ENCODE results near the gene RASAL2. TPM values are rescaled to one million over a fixed set of nuclear protein-coding genes. Genes with fewer than 3 reads are reported as not detected.
A peak's percentile ranks its signal among the peaks of the same experiment; 100 is the strongest.

RASAL2 gene
- total and polyA plus RNA-seq, 2 of the 4 experiments (the other 2 are of a cell fraction): 13.1 to 20.6 TPM

GRCh38 chr1:178500936-178501554 is 407.1 kb downstream of the RASAL2 start:
- peak overlapping the region; percentile 38 for H2AK9ac ChIP-seq (replicated peaks; ENCODE audit: low read depth, low read length, poor library complexity)
- 93% methylated on average over 3 of the region's 10 CpGs; no CpG with 5 or more reads in 1 of the 2 experiments for WGBS, 2 experiments (ENCODE audit: extremely low coverage in 2 of 2, insufficient read length in 1 of 2)
- H3K4me1 ChIP-seq (ENCODE audit: control insufficient read depth, insufficient read depth, low read length): no peaks in the 10 kb centered on the region
- H4K91ac ChIP-seq (ENCODE audit: insufficient read depth, low read depth, low read length): no peak overlapping the region
- peak overlapping the region; percentile 64 for H2AFZ ChIP-seq (replicated peaks; ENCODE audit: low read length, poor library complexity)
- H2BK120ac ChIP-seq (ENCODE audit: low read depth, low read length): no peak overlapping the region
- no peaks in the 10 kb centered on the region for H3K36me3 ChIP-seq (ENCODE audit: control insufficient read depth, insufficient read depth, low read length)
- TF ChIP-seq NFE2L2 (IDR thresholded peaks at IDR 0.05; ENCODE audit: low read depth, low read length): no peak
- TF ChIP-seq SMC3 (IDR thresholded peaks at IDR 0.05; ENCODE audit: low read depth, low read length): no peak
- no peak for TF ChIP-seq RAD21 (IDR thresholded peaks at IDR 0.05; ENCODE audit: low read length)
- no peak for TF ChIP-seq POLR2A (IDR thresholded peaks at IDR 0.05; ENCODE audit: low read depth, low read length)
- TF ChIP-seq BHLHE40 (IDR thresholded peaks at IDR 0.05; ENCODE audit: low read depth, low read length): no peak
- peak overlapping the region; percentile 7; the same call in 1 of the 2 replicates for H2AK5ac ChIP-seq (ENCODE audit: low read depth, low read length)
- H3K27me3 ChIP-seq (ENCODE audit: control insufficient read depth, insufficient read depth, low read length): peaks cover 5% of the 10 kb centered on the region; the same call in 1 of the 2 replicates
- BruUV-seq (replicated peaks): no TSS peak
- no peak; the same call in 1 of the 2 replicates for ATAC-seq (ENCODE audit: low read depth)
- H3K9me3 ChIP-seq (ENCODE audit: control insufficient read depth, insufficient read depth, low read length): no peaks in the 10 kb centered on the region
- ChIA-PET POLR2A (ENCODE audit: unreplicated experiment) (interaction anchor here (0.5 kb wide), 1 partner anchor 188 kb away, joined by 3 read pairs; no protein-coding TSS in a partner anchor), CTCF (interaction anchor here (0.7 to 1.9 kb wide), 14 partner anchors 9 to 421 kb away, joined by 3 to 14 read pairs (median 4); partner anchors contain the start of gene TEX35)
- H4K8ac ChIP-seq (ENCODE audit: low read depth in 2 of 2, low read length in 2 of 2): no peak overlapping the region
- no peak overlapping the region for H3K4me3 ChIP-seq (ENCODE audit: insufficient read depth, low read depth, low read length)
- H3K18ac ChIP-seq (ENCODE audit: low read depth, low read length): no peak overlapping the region
- no peak for DNase-seq
- H3K14ac ChIP-seq (replicated peaks; ENCODE audit: low read depth, low read length): no peak overlapping the region
- H3K27ac ChIP-seq (ENCODE audit: insufficient read depth, low read length): no peak overlapping the region
- no peak overlapping the region for H2BK15ac ChIP-seq (ENCODE audit: low read depth, low read length)
- peaks cover 4% of the 10 kb centered on the region; the same call in 1 of the 2 replicates for H3K9me1 ChIP-seq (ENCODE audit: insufficient read depth, low read length)
- H2BK20ac ChIP-seq (ENCODE audit: low read depth, low read length): no peak overlapping the region
- H2BK5ac ChIP-seq (ENCODE audit: low read depth, low read length, poor library complexity, severe bottlenecking): no peak overlapping the region
- in situ Hi-C loops (cut with MboI; ENCODE audit: low sequenced_read_pairs) (loop anchor here (10.0 kb wide), 1 partner anchor 196 kb away; no protein-coding TSS in a partner anchor), dilution Hi-C loops (cut with HindIII; ENCODE audit: low sequenced_read_pairs, unreplicated experiment) (no loop called here), intact Hi-C loops (cut with micrococcal nuclease) (loop anchor here (5.0 to 10.0 kb wide), 2 partner anchors 189 to 476 kb away; no protein-coding TSS in a partner anchor)
- H4K5ac ChIP-seq (ENCODE audit: low read depth, low read length): no peak overlapping the region
- no peak overlapping the region for H3K9ac ChIP-seq (ENCODE audit: low read depth, low read length)
- no peak overlapping the region for H3K4ac ChIP-seq (ENCODE audit: low read depth, low read length)
- no peaks in the 10 kb centered on the region for H4K20me1 ChIP-seq (ENCODE audit: insufficient read depth, low read length)
- no peak overlapping the region for H3K23ac ChIP-seq (ENCODE audit: low read depth, low read length)
- no peak overlapping the region for H3K4me2 ChIP-seq (ENCODE audit: low read depth, low read length)
- no peaks in the 10 kb centered on the region for H3K79me1 ChIP-seq (ENCODE audit: low read depth in 1 of 2, low read length in 2 of 2)
- H3K56ac ChIP-seq (ENCODE audit: extremely low read depth, insufficient read depth, low read length): no peak overlapping the region
